ENCODE measurements around the gene P2RX7.

DNA sequence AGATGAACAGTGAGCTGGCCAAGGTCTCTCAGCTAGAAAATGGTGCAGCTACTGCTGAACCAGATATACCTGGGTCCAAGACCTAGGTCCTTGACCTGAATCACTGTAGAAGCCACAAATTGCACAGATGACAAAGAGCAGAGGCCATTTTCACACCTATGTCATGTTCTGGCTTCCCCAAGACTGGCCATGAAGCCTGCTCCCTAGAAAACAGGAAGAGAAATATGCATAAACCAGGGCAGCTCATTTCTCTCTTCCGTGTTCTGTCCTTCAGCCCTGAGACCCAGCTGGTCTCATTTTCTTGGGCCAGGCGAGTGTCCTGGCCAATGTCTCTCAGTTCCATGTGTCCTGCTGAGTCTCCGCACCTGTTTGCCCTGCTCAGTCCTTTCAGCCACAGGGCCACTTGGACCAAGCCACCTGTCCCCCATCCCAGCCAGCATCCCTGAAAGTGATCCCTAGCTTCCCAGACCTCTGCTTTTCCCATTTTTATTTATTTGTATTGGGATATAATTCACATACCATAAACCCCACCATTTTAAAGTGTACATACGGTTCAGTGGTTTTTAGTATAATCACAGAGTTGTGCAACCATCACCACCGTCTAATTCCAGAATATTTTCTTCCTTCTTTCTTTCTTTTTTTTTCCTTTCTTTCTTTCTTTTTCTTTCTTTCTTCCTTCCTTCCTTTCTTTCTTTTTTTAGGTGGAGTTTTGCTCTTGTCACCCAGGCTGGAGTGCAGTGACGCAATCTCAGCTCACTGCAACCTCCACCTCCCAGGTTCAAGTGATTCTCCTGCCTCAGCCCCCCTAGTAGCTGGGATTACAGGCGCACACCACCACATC, 27.0 kb downstream of the P2RX7 start:
- no peak for TF ChIP-seq EZH2 (IDR thresholded peaks at IDR 0.05; ENCODE audit: borderline replicate concordance, low read depth, low read length, poor library complexity, severe bottlenecking)
- TF ChIP-seq, protein P1, sequence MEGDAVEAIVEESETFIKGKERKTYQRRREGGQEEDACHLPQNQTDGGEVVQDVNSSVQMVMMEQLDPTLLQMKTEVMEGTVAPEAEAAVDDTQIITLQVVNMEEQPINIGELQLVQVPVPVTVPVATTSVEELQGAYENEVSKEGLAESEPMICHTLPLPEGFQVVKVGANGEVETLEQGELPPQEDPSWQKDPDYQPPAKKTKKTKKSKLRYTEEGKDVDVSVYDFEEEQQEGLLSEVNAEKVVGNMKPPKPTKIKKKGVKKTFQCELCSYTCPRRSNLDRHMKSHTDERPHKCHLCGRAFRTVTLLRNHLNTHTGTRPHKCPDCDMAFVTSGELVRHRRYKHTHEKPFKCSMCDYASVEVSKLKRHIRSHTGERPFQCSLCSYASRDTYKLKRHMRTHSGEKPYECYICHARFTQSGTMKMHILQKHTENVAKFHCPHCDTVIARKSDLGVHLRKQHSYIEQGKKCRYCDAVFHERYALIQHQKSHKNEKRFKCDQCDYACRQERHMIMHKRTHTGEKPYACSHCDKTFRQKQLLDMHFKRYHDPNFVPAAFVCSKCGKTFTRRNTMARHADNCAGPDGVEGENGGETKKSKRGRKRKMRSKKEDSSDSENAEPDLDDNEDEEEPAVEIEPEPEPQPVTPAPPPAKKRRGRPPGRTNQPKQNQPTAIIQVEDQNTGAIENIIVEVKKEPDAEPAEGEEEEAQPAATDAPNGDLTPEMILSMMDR (conservative IDR thresholded peaks at IDR 0.05; ENCODE audit: low read depth, low read length): no peak

Measured in A673 (cell line).